Measurements from ENCODE around the gene HS2ST1.
"Not testable (repeated sequence)": the region's sequence is repeated elsewhere in the genome, so short reads cannot be mapped to it uniquely, and the experiment has no call there.

Gene HS2ST1

GRCh38 chr1:86914601-86914997 is at the start of gene HS2ST1:
Gene HS2ST1, plus strand, starts transcription at chr1:86914635.
- DNase-seq = no peak

- no peak for DNase-seq
Observed at GRCh38 chr1:86865973-86866637, 48.3 kb upstream of the HS2ST1 start.

- no peak for DNase-seq
Observed at GRCh38 chr1:86866665-86867064, 47.8 kb upstream of the HS2ST1 start.

GRCh38 chr1:86867278-86867677 is 47.2 kb upstream of the HS2ST1 start:
- DNase-seq = not testable (repeated sequence)

GRCh38 chr1:86868477-86868876 is 46.0 kb upstream of the HS2ST1 start:
- no peak for DNase-seq

GRCh38 chr1:86871001-86871400 is 43.4 kb upstream of the HS2ST1 start:
- no peak for DNase-seq

GRCh38 chr1:86872086-86872485 is 42.3 kb upstream of the HS2ST1 start:
- no peak for DNase-seq

GRCh38 chr1:86875722-86876121 is 38.7 kb upstream of the HS2ST1 start:
- no peak for DNase-seq

- no peak for DNase-seq
Observed at GRCh38 chr1:86887479-86888162, 26.8 kb upstream of the HS2ST1 start.

- no peak for DNase-seq
Observed at GRCh38 chr1:86888327-86888726, 26.1 kb upstream of the HS2ST1 start.

GRCh38 chr1:86899401-86899800 is 15.0 kb upstream of the HS2ST1 start:
- DNase-seq = not testable (repeated sequence)

- no peak for DNase-seq
Observed at GRCh38 chr1:86905875-86906274, 8.6 kb upstream of the HS2ST1 start.

- DNase-seq = no peak
Observed at GRCh38 chr1:86906419-86906818, 8.0 kb upstream of the HS2ST1 start.

GRCh38 chr1:86912281-86912900 is 2.0 kb upstream of the HS2ST1 start:
- no peak for DNase-seq

- DNase-seq = no peak
Observed at GRCh38 chr1:86913399-86913895, 988 bp upstream of the HS2ST1 start.

- peak; percentile 97 for DNase-seq
Observed at GRCh38 chr1:86913896-86914600, 387 bp upstream of the HS2ST1 start, which contains the start of gene SELENOF. Gene SELENOF, minus strand, starts transcription at chr1:86914126. Its CDS starts 15 bp downstream, at chr1:86914111.

- DNase-seq = peak; percentile 24
Observed at GRCh38 chr1:86914998-86915736, 732 bp downstream of the HS2ST1 start.

GRCh38 chr1:86915737-86916235 is 1.4 kb downstream of the HS2ST1 start:
- no peak for DNase-seq

GRCh38 chr1:86916752-86917151 is 2.3 kb downstream of the HS2ST1 start:
- no peak for DNase-seq

GRCh38 chr1:86922445-86922844 is 8.0 kb downstream of the HS2ST1 start:
- no peak for DNase-seq

- DNase-seq = no peak
Observed at GRCh38 chr1:86924324-86924960, 10.0 kb downstream of the HS2ST1 start.

- DNase-seq = no peak
Observed at GRCh38 chr1:86925742-86926141, 11.3 kb downstream of the HS2ST1 start.
